Naive B cell (primary cell): ENCODE data around the gene DHX40. TPM values are rescaled to one million over a fixed set of nuclear protein-coding genes. Genes with fewer than 3 reads are reported as not detected.
A peak's percentile ranks its signal among the peaks of the same experiment; 100 is the strongest.

Experiments
- ATAC-seq, 2 donors: fragments of 150-1000 bp; cut with Tn5 transposase; 2 replicates each; pipeline ENCODE4 v1.10.0; 2021; ENCODE audit warnings: low read depth in 2 of 2, mild to moderate bottlenecking in 2 of 2, moderate library complexity in 2 of 2
- DNase-seq: peaks from one replicate; pipeline ENCODE4 v3.0.0; 2022
- H3K27ac Mint-ChIP-seq, 6 donors: one replicate each; pipeline ENCODE4 v1.8.0; 2020 to 2022; ENCODE audit warnings: mild to moderate bottlenecking in 6 of 6, mixed read lengths in 6 of 6, moderate library complexity in 5 of 6, inconsistent platforms in 2 of 6
- H3K27me3 Mint-ChIP-seq, 3 donors: one replicate each; pipeline ENCODE4 v1.8.0; 2021 to 2022; ENCODE audit warnings: mixed read lengths in 3 of 3, mild to moderate bottlenecking in 1 of 3
- H3K36me3 Mint-ChIP-seq, 2 donors: one replicate each; pipeline ENCODE4 v1.8.0; 2020 to 2022; ENCODE audit warnings: mixed read lengths in 2 of 2, inconsistent platforms in 1 of 2, mild to moderate bottlenecking in 1 of 2
- H3K4me1 Mint-ChIP-seq, 3 donors: one replicate each; pipeline ENCODE4 v1.8.0; 2020 to 2022; ENCODE audit warnings: mixed read lengths in 3 of 3, inconsistent platforms in 1 of 3, mild to moderate bottlenecking in 1 of 3, moderate library complexity in 1 of 3
- H3K4me3 Mint-ChIP-seq, 8 donors: one replicate each; pipeline ENCODE4 v1.8.0; 2020 to 2022; ENCODE audit warnings: mild to moderate bottlenecking in 8 of 8, mixed read lengths in 8 of 8, moderate library complexity in 8 of 8, inconsistent platforms in 2 of 8
- H3K9me3 Mint-ChIP-seq, 7 donors: one replicate each; pipeline ENCODE4 v1.8.0; 2020 to 2022; ENCODE audit warnings: mixed read lengths in 7 of 7, mild to moderate bottlenecking in 5 of 7, inconsistent platforms in 2 of 7, moderate library complexity in 1 of 7
- polyA plus RNA-seq, 6 donors: library from polyadenylated mRNA; unstranded; fragments of 300-500 nt; fragmentation: Illumina TruSeq; gene quantifications; one replicate each; pipeline ENCODE4 v1.2.3, GENCODE V29; 2021; ENCODE audit warnings: low read depth in 6 of 6

DHX40 gene
- polyA plus RNA-seq, 6 donors from 2014 or later: 22.6 to 33.6 (median 30.0) TPM

DNA sequence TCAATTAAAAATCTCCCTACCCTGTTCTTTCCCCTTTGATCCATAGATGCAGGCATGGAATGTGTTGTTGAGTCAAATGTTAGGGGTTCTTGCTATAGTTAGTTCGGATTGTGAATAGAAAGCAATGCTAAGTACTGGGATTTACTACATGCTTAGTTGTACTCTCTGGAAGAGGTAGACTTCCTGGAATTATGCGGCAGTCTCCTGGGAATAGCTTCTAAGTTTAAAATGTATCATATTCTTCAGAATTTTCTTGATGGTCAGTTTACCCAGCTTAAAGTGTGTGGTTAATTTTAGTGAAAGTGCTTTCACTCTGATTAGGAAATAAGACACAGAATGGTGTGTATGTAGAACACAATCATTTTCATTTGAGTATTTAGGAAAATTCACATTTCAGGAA is 57.7 kb downstream of the DHX40 start:
- peak overlapping the region in 5 of 8 donors; percentile 32 to 99 (median 90) for H3K4me3 Mint-ChIP-seq
- H3K9me3 Mint-ChIP-seq: peaks cover 0 to 4% (median 0%) of the 10 kb centered on the region in 7 donors
- peak overlapping the region in 4 of 6 donors; percentile 4 to 98 (median 92) for H3K27ac Mint-ChIP-seq
- no peak for ATAC-seq
- no peaks in the 10 kb centered on the region for H3K36me3 Mint-ChIP-seq
- no peak for DNase-seq
- peaks cover 0 to 4% (median 0%) of the 10 kb centered on the region in 3 donors for H3K27me3 Mint-ChIP-seq
- peaks cover 30 to 79% (median 71%) of the 10 kb centered on the region in 3 donors for H3K4me1 Mint-ChIP-seq

DNA sequence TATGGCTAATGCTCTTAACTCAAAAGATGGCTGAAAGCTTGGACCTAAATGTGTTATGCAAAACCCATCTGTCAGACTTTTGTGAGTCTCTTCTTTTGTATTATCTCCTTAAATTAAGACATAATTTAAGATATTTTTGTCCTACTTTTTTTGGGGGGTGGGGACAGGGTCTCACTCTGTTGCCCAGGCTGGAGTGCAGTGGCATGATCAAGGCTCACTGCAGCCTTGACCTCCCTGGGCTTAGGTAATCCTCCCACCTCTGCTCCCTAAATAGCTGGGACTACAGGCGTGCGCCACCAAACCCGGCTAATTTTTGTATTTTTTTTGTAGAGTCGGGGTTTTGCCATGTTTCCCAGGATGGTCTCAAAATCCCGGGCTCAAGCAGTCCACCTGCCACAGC is 61.3 kb downstream of the DHX40 start:
- no peak for DNase-seq
- Mint-ChIP-seq H3K4me3 (peak overlapping the region in 1 of 8 donors; percentile 15), H3K9me3 (no peaks in the 10 kb centered on the region), H3K27ac (peak overlapping the region in 1 of 6 donors; percentile 65), H3K4me1 (peaks cover 33 to 86% (median 63%) of the 10 kb centered on the region in 3 donors), H3K27me3 (no peaks in the 10 kb centered on the region), H3K36me3 (peaks cover 0 to 7% of the 10 kb centered on the region in 2 donors)
- ATAC-seq: no peak

DNA sequence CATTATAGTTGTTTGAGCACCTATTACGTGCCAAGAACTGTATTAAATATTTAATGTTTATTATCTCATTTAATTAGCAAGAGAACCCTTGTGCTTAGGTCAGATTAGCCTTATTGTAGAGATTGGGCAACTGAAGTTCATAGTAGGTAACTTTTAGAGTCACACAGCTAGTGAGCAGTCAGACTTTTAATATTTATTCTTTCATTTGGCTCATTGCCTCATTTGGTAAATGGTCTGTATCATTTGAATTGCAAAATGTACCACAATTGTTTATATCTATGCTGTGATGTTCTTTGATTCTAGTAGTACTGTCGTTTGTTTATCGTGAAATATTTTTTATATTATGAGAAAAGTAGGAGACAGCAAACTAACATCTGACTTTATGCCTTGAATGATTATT is 61.9 kb downstream of the DHX40 start:
- no peak for ATAC-seq
- Mint-ChIP-seq H3K9me3 (no peaks in the 10 kb centered on the region), H3K36me3 (peaks cover 0 to 7% of the 10 kb centered on the region in 2 donors), H3K27ac (peak overlapping the region in 3 of 6 donors; percentile 0 to 47 (median 22)), H3K4me3 (peak overlapping the region in 4 of 8 donors; percentile 15 to 83 (median 42)), H3K27me3 (no peaks in the 10 kb centered on the region), H3K4me1 (peaks cover 32 to 85% (median 58%) of the 10 kb centered on the region in 3 donors)
- DNase-seq: no peak

DNA sequence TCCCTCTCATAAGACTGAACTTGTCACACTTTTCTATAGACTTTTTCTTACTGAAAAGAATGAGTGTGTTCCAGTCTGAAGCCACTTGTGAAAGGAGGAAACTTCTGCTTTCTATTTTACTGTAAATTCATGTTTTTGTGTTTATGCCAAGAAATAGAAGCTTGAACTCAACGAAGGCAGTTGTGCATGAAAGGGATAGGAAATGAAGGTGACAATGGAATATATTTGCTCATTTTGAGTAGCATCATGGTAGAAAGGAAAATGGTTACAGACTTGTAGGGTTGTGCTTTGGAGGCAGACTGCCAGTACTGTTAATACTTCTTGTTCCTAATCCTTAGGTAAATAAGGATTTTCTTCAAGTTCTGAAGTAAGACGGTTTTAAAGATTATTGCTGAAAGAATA is 62.4 kb downstream of the DHX40 start:
- H3K27me3 Mint-ChIP-seq: no peaks in the 10 kb centered on the region
- H3K27ac Mint-ChIP-seq: peak overlapping the region in 4 of 6 donors; percentile 0 to 79 (median 44)
- H3K4me1 Mint-ChIP-seq: peaks cover 28 to 85% (median 55%) of the 10 kb centered on the region in 3 donors
- H3K9me3 Mint-ChIP-seq: no peaks in the 10 kb centered on the region
- DNase-seq (no peak), ATAC-seq (peak; percentile 52 to 62)
- peak overlapping the region; percentile 0 to 83 (median 48) for H3K4me3 Mint-ChIP-seq
- H3K36me3 Mint-ChIP-seq: peaks cover 0 to 7% of the 10 kb centered on the region in 2 donors

DNA sequence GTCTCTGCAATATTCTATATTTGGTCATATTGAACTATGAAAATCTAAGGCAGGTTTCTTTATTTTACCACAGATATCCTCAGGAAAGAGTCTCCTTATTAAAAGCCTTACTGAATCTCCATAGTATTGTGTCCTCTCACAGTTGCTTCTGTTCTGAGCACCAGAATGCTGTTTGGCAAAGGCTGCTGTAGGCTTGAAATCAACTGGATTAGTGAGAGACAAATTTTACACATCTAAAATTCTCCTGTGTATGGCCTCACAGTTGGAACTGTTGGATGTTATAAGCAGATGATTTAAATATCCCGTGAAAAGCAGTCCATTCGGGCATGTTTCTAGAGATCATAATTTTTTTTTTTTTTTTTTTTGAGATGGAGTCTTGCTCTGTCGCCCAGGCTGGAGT is 63.8 kb downstream of the DHX40 start:
- DNase-seq (no peak), ATAC-seq (no peak)
- Mint-ChIP-seq H3K27me3 (no peaks in the 10 kb centered on the region), H3K36me3 (peaks cover 0 to 7% of the 10 kb centered on the region in 2 donors), H3K4me3 (peak overlapping the region in 2 of 8 donors; percentile 29 to 47), H3K27ac (peak overlapping the region in 4 of 6 donors; percentile 22 to 84 (median 60)), H3K4me1 (peaks cover 28 to 86% (median 55%) of the 10 kb centered on the region in 3 donors), H3K9me3 (no peaks in the 10 kb centered on the region)

DNA sequence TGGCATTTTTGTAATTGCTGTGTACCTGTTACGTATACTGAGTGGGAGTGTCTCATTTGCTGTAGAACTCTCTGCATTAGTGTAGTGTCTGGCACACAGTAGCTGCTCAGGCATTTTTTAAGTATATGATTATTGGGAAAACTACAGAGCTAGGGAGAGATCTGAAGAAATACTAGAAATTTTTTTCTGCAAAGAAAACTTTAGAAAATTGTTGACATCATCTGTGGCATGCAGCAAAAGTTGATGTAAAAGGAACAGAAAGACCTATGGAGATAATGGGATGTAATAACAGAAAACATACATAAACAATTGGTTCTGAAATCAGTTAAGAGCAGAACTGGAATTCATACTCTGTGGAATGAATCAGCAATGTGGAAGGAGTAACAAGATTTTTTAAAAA is 65.9 kb downstream of the DHX40 start:
- Mint-ChIP-seq H3K27me3 (no peaks in the 10 kb centered on the region), H3K27ac (peak overlapping the region in 3 of 6 donors; percentile 44 to 74 (median 55)), H3K9me3 (no peaks in the 10 kb centered on the region), H3K36me3 (peaks cover 0 to 7% of the 10 kb centered on the region in 2 donors), H3K4me1 (peaks cover 29 to 84% (median 59%) of the 10 kb centered on the region in 3 donors), H3K4me3 (peak overlapping the region in 2 of 8 donors; percentile 21 to 30)
- DNase-seq: no peak
- no peak for ATAC-seq

DNA sequence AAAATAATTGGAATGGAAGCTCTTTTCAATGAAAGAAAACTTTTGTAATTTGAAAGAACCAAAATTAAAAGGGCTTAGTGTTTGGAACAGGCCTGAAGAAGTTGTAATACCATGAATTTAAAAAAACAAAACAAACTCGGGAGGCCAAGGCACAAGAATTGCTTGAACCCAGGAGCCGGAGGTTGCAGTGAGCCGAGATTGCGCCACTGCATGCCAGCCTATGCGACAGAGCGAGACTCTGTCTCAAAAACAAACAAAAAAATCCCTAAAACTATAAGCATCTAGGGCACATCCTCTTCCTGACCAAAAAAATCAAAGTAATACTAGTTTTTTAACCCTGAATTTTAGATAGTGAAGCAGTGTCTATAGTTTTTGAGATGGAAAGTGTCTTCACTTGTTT is 67.0 kb downstream of the DHX40 start:
- Mint-ChIP-seq H3K27me3 (no peaks in the 10 kb centered on the region), H3K27ac (peak overlapping the region in 1 of 6 donors; percentile 47), H3K9me3 (no peaks in the 10 kb centered on the region), H3K4me1 (peaks cover 29 to 73% (median 59%) of the 10 kb centered on the region in 3 donors), H3K4me3 (peak overlapping the region in 1 of 8 donors; percentile 10), H3K36me3 (peaks cover 0 to 7% of the 10 kb centered on the region in 2 donors)
- ATAC-seq (no peak), DNase-seq (no peak)

DNA sequence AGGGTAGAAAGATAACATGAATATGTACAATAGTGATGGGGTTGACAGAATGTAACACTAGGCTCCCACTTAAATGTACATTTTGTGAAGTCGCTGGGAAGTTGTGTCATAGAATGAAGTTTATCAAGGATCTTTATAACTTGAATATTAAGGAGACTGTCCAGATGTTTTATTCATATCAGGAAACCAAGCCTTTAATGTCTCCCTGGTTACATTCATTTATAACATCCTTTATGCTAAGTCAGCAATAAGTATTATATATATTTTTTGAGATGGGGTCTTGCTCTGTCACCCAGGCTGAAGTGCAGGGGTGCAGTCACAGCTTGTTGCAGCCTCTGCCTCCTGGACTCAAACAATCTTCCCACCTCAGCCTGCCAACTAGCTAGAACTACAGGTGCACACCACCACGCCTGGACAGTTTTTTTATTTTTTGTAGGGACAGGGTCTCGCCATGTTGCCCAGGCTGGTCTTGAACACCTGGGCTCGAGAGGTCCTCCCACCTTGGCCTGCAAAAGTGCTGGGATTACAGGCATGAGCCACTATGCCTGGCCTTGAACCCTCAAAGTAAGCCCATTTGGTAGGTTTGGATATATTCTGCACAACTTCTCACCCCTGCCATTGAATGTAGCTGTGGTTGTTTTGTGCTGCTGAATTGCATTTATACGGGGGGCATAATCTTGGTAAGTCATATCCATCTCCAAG is 68.4 kb downstream of the DHX40 start:
- peak overlapping the region in 3 of 6 donors; percentile 22 to 76 (median 49) for H3K27ac Mint-ChIP-seq
- H3K27me3 Mint-ChIP-seq: no peaks in the 10 kb centered on the region
- peaks cover 0 to 7% of the 10 kb centered on the region in 2 donors for H3K36me3 Mint-ChIP-seq
- peaks cover 25 to 71% (median 54%) of the 10 kb centered on the region in 3 donors for H3K4me1 Mint-ChIP-seq
- DNase-seq (no peak), ATAC-seq (no peak)
- H3K4me3 Mint-ChIP-seq: peak overlapping the region in 1 of 8 donors; percentile 30
- no peaks in the 10 kb centered on the region for H3K9me3 Mint-ChIP-seq

DNA sequence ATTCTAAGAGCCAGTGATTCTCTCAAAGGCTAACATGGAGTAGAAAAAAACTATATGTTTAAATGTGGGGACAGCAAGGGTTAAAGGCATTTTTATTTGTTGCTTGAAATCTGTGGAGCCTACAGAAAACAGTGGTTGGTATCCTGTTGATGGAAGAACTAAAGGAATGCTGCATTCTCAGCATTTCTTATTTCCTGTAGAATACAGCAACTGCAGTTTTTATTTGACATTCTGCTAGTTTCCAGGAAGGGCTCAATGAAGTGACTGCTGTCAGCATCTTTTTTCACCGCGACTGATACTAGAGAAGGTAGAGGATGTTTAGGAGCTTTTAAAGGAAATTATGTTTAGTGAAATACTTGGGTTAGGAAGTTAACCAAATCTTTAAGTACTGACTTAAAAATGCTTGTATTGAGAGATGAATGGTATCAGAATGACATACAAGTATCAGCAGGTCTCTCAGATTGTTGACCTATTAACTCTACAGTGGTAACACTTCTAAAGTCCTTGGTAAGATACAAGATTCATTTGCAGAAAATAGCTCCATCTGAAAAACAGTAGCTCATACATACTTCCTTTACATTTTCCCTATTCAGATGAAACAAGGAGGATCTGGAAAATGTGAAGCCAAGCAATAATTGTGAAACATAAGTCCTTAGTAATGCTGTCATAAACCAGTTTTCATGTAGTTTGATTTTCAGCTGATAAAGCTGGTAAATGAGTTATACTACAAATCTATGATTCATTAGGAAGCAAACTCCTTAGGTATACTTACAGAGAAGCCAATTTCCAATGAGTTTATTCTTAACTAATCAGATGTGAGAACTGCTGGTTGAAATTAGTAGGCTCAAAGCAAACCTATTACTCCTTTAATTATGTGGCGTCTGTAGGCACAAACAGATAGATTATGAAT is 69.5 kb downstream of the DHX40 start:
- H3K36me3 Mint-ChIP-seq: peaks cover 0 to 7% of the 10 kb centered on the region in 2 donors
- ATAC-seq (no peak), DNase-seq (no peak)
- no peaks in the 10 kb centered on the region for H3K27me3 Mint-ChIP-seq
- H3K4me3 Mint-ChIP-seq: no peak overlapping the region
- peaks cover 28 to 70% (median 49%) of the 10 kb centered on the region in 3 donors for H3K4me1 Mint-ChIP-seq
- no peaks in the 10 kb centered on the region for H3K9me3 Mint-ChIP-seq
- H3K27ac Mint-ChIP-seq: peak overlapping the region in 3 of 6 donors; percentile 37 to 59 (median 43)

DNA sequence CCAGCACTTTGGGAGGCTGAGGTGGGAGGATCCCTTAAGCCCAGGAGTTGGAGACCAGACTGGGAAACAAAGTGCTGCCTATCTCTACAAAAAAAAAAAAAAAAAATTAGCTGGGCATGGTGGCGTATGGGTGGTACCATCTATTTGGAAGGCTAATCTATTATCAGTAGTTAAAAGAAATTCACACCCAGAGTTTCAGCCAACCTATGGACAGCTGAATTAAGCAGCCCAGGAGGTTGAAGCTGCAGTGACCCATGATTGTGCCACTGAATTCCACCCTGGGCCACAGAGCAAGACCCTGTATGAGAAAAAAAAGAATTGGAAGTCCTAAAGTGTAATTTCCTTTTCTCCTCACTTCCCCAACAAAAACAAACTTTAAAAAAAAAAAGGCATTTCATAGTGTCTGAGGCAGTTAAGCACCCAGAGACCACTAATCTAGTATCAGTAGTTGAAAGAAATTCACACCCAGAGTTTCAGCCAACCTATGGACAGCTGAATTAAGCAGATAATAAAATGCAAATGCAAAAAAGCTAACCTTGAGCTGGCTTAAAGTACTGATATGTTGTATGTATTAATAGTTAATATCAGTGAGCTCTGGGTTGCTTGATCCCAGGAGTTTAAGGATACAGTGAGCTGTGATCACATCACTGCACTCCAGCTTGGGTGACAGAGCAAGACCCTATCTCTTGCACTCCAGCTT is 72.4 kb downstream of the DHX40 start:
- no peaks in the 10 kb centered on the region for H3K9me3 Mint-ChIP-seq
- ATAC-seq: no peak
- peak overlapping the region in 1 of 8 donors; percentile 50 for H3K4me3 Mint-ChIP-seq
- H3K4me1 Mint-ChIP-seq: peaks cover 32 to 77% (median 53%) of the 10 kb centered on the region in 3 donors
- H3K36me3 Mint-ChIP-seq: no peaks in the 10 kb centered on the region
- DNase-seq: no peak
- peak overlapping the region in 3 of 6 donors; percentile 1 to 76 (median 36) for H3K27ac Mint-ChIP-seq
- no peaks in the 10 kb centered on the region for H3K27me3 Mint-ChIP-seq

DNA sequence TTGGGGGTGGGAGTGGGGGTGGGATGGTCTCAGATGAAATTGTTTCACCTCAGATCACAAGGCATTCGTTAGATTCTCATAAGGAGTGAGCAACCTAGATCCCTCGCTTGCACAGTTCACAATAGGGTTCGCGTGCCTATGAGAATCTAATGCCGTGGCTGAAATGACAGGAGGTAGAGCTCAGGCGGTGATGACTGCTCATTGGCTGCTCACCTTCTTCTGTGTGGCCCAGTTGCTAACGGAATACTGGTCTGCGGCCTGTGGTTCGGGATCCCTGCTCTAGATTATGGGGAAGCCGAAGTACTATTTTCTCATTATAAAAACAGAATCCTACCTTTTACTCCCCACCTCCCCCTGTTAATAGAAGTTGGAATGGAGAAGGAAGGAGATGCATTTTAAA is 73.1 kb downstream of the DHX40 start:
- H3K36me3 Mint-ChIP-seq: no peaks in the 10 kb centered on the region
- peaks cover 36 to 77% (median 53%) of the 10 kb centered on the region in 3 donors for H3K4me1 Mint-ChIP-seq
- H3K9me3 Mint-ChIP-seq: no peaks in the 10 kb centered on the region
- DNase-seq: no peak
- peak overlapping the region in 2 of 6 donors; percentile 46 to 83 for H3K27ac Mint-ChIP-seq
- no peak overlapping the region for H3K4me3 Mint-ChIP-seq
- no peak for ATAC-seq
- H3K27me3 Mint-ChIP-seq: no peaks in the 10 kb centered on the region

DNA sequence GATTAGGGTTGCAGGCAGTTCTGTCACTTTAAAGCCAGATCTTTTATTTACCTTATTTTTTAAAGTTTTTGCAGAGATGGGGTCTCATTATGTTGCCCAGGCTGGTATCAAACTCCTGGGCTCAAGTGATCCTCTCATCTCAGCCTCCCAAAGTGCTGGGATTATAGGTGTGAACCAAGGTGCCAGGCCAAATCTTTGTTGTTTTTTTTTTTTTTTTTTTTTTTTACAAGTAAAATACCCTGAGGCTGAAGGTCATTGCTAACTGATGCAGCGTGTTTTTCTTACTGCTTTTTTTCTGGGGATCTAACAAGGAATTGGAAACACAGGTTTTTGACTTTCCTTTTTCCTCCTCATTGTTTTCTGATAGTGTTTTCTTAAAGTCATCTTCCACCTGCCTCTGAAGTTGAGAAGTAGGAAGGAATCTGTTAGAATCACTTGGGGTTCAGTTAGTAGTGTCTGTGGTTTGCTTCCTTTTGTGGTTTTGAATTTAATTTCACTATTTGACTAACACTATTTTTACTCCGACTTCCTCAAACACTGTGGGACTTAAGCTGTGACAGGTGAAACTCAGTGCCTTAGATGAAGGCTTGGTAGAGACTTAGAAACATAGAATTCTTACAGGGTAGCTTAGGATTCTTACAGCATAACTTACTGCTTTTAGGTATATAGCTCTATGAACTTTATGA is 76.5 kb downstream of the DHX40 start:
- Mint-ChIP-seq H3K27ac (peak overlapping the region; percentile 64 to 97 (median 80)), H3K36me3 (peaks cover 0 to 7% of the 10 kb centered on the region in 2 donors), H3K9me3 (no peaks in the 10 kb centered on the region), H3K4me3 (peak overlapping the region; percentile 70 to 90 (median 84)), H3K4me1 (peaks cover 44 to 85% (median 64%) of the 10 kb centered on the region in 3 donors), H3K27me3 (no peaks in the 10 kb centered on the region)
- peak; percentile 72 for DNase-seq
- ATAC-seq: peak; percentile 90 to 93
